A673 (cell line): Measurements from ENCODE around the gene DNAJB4. TPM values are rescaled to one million over a fixed set of nuclear protein-coding genes. Genes with fewer than 3 reads are reported as not detected.
"Not testable (repeated sequence)": the region's sequence is repeated elsewhere in the genome, so short reads cannot be mapped to it uniquely, and the experiment has no call there.

Source experiments
- BruUV-seq: library from RNA; stranded (reverse); fragments of 400-500 nt; replicated peaks from 2 replicates; lab custom pipeline; 2021; lab: Mats Ljungman, UMichigan
- CTCF ChIA-PET: fragments of 300-600 bp; sonication (Branson Sonifier 250); formaldehyde crosslinking; loops from one replicate; lab custom pipeline; 2022; ENCODE audit warnings: antibody characterized with exemption; lab: Charles Lee
- POLR2A ChIA-PET: fragments of 300-600 bp; sonication (Branson Sonifier 250); formaldehyde crosslinking; loops from one replicate; lab custom pipeline; 2022; ENCODE audit warnings: antibody characterized with exemption; ENCODE audit not compliant: low non-redundant PET; lab: Charles Lee
- DNase-seq: peaks from one replicate; pipeline ENCODE4 v3.0.0-alpha.2; 2015; ENCODE audit warnings: low spot score
- H3K27ac ChIP-seq: fragments of 200-600 bp; sonication (generic); 2 replicates; pipeline ENCODE4 v1.5.1; 2016; ENCODE audit warnings: mixed run types, low read depth, mild to moderate bottlenecking, mixed read lengths, antibody characterized with exemption, low read length; ENCODE audit not compliant: poor library complexity, severe bottlenecking
- H3K27me3 ChIP-seq: fragments of 200-600 bp; sonication (generic); replicated peaks from 2 replicates; pipeline ENCODE4 v1.6.1; 2017; ENCODE audit warnings: mixed run types, low read depth, mild to moderate bottlenecking, mixed read lengths, antibody characterized with exemption, low read length; ENCODE audit not compliant: insufficient read depth, poor library complexity
- H3K36me3 ChIP-seq: fragments of 200-600 bp; sonication (generic); 2 replicates; pipeline ENCODE4 v1.6.1; 2016; ENCODE audit warnings: mixed run types, mild to moderate bottlenecking, mixed read lengths, antibody characterized with exemption, low read length; ENCODE audit not compliant: insufficient read depth, poor library complexity, severe bottlenecking
- H3K4me1 ChIP-seq: fragments of 200-600 bp; sonication (generic); 2 replicates; pipeline ENCODE4 v1.6.1; 2017; ENCODE audit warnings: mixed run types, mild to moderate bottlenecking, mixed read lengths, antibody characterized with exemption, low read length; ENCODE audit not compliant: insufficient read depth, poor library complexity, severe bottlenecking
- H3K4me3 ChIP-seq: fragments of 200-600 bp; sonication (generic); 2 replicates; pipeline ENCODE4 v1.5.1; 2016; ENCODE audit warnings: low read depth, mixed run types, mild to moderate bottlenecking, mixed read lengths, low read length; ENCODE audit not compliant: poor library complexity, severe bottlenecking
- H3K9me3 ChIP-seq: fragments of 200-600 bp; sonication (generic); 2 replicates; pipeline ENCODE4 v1.6.1; 2016; ENCODE audit warnings: mixed run types, low read depth, mild to moderate bottlenecking, mixed read lengths, antibody characterized with exemption, low read length; ENCODE audit not compliant: poor library complexity, severe bottlenecking
- EZH2 ChIP-seq: fragments of 200-600 bp; sonication (generic); IDR thresholded peaks from 2 replicates; pipeline ENCODE4 v1.6.1; 2017; ENCODE audit warnings: borderline replicate concordance, low read depth, mild to moderate bottlenecking, mixed read lengths, antibody characterized with exemption, low read length; ENCODE audit not compliant: poor library complexity, severe bottlenecking
- intact Hi-C: fragments of 100-400 bp; cut with micrococcal nuclease; formaldehyde crosslinking; loops from one replicate; pipeline ENCODE4 v1.10.0; 2022; ENCODE audit not compliant: unreplicated experiment
- total RNA-seq: library from RNA; stranded (reverse); gene quantifications from 2 replicates; pipeline ENCODE4 v1.2.3, GENCODE V29; 2021
- TF ChIP-seq, protein P1 (sequence below): fragments of 300-800, 200-600 bp; sonication (generic); conservative IDR thresholded peaks from 2 replicates; pipeline ENCODE4 v1.5.1; 2017; ENCODE audit warnings: low read depth, mild to moderate bottlenecking, antibody characterized with exemption, low read length, moderate library complexity, mixed read lengths

Gene DNAJB4
- total RNA-seq, 1 experiment from 2014 or later: 34.5 TPM

DNA sequence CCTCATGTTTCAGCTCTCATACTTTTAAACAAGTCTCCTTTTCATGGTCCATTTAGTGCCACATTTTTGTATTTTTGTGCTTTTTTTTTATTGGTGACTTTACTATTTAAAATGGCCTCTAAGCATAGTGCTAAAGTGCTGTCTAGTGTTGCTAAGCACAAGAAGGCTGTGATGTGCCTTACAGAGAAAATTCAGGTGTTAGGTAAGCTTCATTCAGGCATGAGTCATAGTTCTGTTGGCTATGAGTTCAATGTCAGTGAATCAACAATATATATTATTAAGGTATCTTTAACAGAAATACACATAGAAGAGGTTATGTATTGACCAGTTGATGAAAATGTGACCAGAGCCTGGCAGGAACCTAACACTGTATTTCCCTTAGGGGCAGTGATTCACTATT, 13.1 kb upstream of the DNAJB4 start:
- TF ChIP-seq, protein P1, sequence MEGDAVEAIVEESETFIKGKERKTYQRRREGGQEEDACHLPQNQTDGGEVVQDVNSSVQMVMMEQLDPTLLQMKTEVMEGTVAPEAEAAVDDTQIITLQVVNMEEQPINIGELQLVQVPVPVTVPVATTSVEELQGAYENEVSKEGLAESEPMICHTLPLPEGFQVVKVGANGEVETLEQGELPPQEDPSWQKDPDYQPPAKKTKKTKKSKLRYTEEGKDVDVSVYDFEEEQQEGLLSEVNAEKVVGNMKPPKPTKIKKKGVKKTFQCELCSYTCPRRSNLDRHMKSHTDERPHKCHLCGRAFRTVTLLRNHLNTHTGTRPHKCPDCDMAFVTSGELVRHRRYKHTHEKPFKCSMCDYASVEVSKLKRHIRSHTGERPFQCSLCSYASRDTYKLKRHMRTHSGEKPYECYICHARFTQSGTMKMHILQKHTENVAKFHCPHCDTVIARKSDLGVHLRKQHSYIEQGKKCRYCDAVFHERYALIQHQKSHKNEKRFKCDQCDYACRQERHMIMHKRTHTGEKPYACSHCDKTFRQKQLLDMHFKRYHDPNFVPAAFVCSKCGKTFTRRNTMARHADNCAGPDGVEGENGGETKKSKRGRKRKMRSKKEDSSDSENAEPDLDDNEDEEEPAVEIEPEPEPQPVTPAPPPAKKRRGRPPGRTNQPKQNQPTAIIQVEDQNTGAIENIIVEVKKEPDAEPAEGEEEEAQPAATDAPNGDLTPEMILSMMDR: no peak
- no peak for TF ChIP-seq EZH2
- no peak overlapping the region for H3K4me3 ChIP-seq
- H3K36me3 ChIP-seq: no peaks in the 10 kb centered on the region
- CTCF ChIA-PET: no interaction called here
- H3K4me1 ChIP-seq: no peaks in the 10 kb centered on the region
- POLR2A ChIA-PET: no interaction called here
- no peaks in the 10 kb centered on the region for H3K27me3 ChIP-seq
- no peak overlapping the region for H3K27ac ChIP-seq
- no TSS peak for BruUV-seq
- no peaks in the 10 kb centered on the region for H3K9me3 ChIP-seq
- DNase-seq: no peak
- intact Hi-C loops: no loop called here

DNA sequence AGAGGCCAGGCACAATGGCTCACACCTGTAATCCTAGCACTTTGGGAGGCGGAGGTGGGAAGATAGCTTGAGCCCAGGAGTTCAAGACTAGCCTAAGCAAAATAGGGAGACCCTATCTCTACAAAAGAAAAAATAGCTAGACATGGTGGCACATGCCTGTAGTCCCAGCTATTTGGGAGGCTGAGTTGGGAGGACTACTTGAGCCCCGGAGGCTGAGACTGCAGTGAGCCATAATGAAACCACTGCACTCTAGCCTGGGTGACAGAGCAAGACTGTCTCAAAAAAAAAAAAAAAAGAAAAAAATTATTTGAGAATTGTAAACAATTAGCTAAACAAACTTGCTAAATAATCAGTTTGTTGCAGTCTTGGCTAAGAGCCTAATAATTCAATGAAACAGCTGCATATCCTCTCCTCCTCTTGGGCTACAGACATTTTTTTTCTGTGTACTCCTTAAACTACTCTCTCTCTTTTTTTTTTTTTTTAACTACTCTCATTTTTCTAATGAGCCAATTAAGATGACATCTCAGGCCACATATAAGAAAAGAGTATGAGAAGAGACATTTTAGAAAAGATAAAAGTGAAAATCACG, 10.5 kb upstream of the DNAJB4 start:
- no peaks in the 10 kb centered on the region for H3K9me3 ChIP-seq
- CTCF ChIA-PET: no interaction called here
- POLR2A ChIA-PET: no interaction called here
- H3K4me3 ChIP-seq: no peak overlapping the region
- H3K36me3 ChIP-seq: no peaks in the 10 kb centered on the region
- TF ChIP-seq, protein P1: no peak
- TF ChIP-seq EZH2: no peak
- no TSS peak for BruUV-seq
- no peaks in the 10 kb centered on the region for H3K27me3 ChIP-seq
- no peak for DNase-seq
- intact Hi-C loops: no loop called here
- H3K27ac ChIP-seq: no peak overlapping the region
- H3K4me1 ChIP-seq: no peaks in the 10 kb centered on the region

DNA sequence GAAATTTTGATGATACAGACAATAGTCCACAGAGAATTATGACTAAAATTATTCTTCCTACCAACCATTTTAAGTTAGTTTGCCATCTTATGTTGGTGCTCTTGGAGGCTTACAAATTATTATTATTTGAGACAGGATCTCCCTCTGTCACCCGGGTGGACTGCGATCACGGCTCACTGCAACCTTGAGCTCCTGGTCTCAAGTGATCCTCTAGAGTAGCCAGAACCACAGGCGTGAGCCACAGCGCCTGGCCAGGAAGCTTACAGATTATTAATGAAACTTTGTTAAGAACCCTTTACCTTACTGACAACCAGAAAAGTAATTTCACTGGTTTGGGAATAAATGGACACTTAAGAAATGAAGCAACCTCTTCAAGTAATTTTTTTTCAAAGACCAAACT, 8.0 kb upstream of the DNAJB4 start:
- H3K4me3 ChIP-seq: no peak overlapping the region
- H3K9me3 ChIP-seq: no peaks in the 10 kb centered on the region
- CTCF ChIA-PET: no interaction called here
- no peaks in the 10 kb centered on the region for H3K36me3 ChIP-seq
- POLR2A ChIA-PET: no interaction called here
- no peaks in the 10 kb centered on the region for H3K27me3 ChIP-seq
- TF ChIP-seq, protein P1: no peak
- TF ChIP-seq EZH2: no peak
- no TSS peak for BruUV-seq
- no peak for DNase-seq
- H3K27ac ChIP-seq: no peak overlapping the region
- intact Hi-C loops: no loop called here
- peaks cover 11% of the 10 kb centered on the region for H3K4me1 ChIP-seq

DNA sequence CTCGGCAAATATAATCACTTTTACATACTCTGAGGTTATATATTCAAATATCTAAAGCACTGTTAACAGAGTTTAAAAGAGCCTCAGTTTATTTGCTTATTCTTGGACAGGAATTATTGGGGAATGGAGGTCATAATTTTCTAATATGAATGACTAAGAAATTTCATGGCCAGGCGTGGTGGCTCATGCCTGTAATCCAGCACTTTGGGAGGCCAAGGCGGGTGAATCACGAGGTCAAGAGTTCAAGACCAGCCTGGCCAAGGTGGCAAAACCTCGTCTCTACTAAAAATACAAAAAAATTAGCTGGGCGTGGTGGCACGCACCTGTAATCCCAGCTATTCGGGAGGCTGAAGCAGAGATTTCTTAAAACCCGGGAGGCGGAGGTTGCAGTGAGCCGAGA, 4.2 kb upstream of the DNAJB4 start:
- DNase-seq, BruUV-seq, H3K36me3 ChIP-seq, CTCF ChIA-PET, intact Hi-C loops, H3K27me3 ChIP-seq, H3K9me3 ChIP-seq, H3K4me3 ChIP-seq, H3K27ac ChIP-seq: not testable (repeated sequence)
- H3K4me1 ChIP-seq: peaks cover 30% of the 10 kb centered on the region
- POLR2A ChIA-PET: interaction anchor here (0.7 kb wide), 1 partner anchor 16 kb away, joined by 3 read pairs; no protein-coding TSS in a partner anchor
